ENCODE measurements around the gene ZC3H18.

- TF ChIP-seq MAX (IDR thresholded peaks at IDR 0.05) = no peak
- TF ChIP-seq TAF1 (IDR thresholded peaks at IDR 0.05; ENCODE audit: low read depth) = no peak
- TF ChIP-seq NFIC (IDR thresholded peaks at IDR 0.05) = no peak
Observed at GRCh38 chr16:88600539-88600896, 30.3 kb downstream of the ZC3H18 start.
